DLD1 (cell line): ENCODE measurements around the gene VSX2.
"Not testable (repeated sequence)": the region's sequence is repeated elsewhere in the genome, so short reads cannot be mapped to it uniquely, and the experiment has no call there.

Experiments used
- in situ Hi-C: cut with HindIII; loops from 2 replicates; pipeline ENCODE4 v1.10.0; 2017; ENCODE audit warnings: low sequenced_read_pairs

VSX2 gene

DNA sequence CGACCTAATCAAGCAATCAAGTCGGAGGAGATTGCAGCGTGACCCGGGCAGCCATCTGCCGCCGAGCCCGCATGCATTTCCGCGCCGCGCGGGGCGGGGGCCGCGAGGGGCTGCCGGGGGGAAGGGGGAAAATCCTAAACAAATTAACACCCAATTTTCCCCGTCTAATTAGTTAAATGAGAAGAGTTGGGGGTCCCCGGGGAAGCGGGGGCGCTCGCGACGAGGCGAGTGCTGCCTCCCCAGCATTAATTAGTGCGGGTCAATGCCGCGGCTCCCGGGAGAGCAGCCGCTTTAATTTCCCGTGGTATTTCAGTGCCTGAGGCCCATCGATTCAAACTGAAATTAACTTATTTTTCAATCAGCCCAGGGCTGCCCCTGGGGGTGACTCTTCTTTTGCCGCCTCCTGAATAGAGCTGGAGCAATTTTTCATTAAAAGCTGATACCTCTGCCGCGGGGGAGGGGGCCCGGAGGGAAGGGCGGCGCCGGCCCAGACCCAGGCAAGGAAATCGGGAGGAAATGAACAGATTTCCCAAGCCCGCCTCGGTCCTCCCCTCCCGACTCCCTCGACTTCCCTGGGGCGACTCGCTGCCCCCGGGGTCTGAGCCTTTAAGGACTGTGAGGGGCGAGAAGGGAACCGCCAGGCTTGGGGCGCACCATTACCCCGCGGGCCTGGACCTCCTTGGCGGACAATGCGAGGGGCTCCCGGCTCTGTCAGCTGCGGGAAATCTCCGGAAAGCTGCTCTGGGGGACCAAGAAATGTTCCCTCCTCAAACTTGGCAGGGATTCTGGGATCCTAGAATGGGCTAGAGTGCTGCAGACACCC, 18.9 kb downstream of the VSX2 start:
- in situ Hi-C loops: no loop called here

DNA sequence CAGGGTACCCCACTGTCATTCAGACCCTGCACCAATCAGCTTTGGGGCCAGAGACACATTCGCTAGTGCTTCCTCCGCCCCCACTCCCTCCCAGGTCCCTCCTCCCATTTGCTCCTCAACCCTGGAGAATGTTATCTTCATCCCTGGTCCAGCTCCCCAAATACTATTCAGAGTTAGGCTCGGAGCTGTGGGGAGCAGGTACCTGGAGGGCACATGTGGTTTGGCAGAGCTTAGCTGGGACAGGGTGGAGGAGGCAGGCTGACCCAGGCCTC, 19.5 kb downstream of the VSX2 start:
- in situ Hi-C loops: no loop called here

DNA sequence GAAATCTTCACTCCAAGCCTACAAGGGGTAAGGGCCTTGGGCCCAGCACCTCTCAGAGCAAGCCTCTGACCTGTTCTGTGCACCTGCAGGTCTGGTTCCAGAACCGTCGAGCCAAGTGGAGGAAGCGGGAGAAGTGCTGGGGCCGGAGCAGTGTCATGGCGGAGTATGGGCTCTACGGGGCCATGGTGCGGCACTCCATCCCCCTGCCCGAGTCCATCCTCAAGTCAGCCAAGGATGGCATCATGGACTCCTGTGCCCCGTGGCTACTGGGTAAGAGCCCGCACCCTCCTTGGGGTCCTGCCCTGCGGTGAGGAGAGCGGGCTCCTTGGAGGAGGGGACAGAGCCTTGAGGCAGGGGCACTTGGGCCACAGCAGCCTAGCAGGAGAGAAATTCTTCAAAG, 20.3 kb downstream of the VSX2 start:
- in situ Hi-C loops: no loop called here

DNA sequence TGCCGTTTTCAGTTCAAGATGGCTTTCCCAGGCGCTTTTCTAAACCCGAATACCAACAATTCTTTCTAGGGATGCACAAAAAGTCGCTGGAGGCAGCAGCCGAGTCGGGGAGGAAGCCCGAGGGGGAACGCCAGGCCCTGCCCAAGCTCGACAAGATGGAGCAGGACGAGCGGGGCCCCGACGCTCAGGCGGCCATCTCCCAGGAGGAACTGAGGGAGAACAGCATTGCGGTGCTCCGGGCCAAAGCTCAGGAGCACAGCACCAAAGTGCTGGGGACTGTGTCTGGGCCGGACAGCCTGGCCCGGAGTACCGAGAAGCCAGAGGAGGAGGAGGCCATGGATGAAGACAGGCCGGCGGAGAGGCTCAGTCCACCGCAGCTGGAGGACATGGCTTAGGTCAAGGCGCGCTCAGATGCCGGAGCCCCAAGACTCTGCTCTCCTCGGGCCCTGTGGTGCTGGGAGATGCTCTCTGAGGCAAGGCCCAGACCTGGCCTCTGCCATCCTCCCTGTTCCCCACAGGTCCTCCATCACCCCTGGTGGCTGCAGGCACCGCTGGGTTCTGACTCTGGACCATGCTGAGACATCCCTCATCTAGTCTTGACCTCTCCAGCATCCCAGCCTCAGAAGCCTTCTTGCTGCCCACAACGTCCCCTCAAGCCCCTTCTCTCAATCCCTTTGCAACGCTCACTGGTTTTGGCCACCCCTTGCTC, 21.4 kb downstream of the VSX2 start:
- in situ Hi-C loops: no loop called here

DNA sequence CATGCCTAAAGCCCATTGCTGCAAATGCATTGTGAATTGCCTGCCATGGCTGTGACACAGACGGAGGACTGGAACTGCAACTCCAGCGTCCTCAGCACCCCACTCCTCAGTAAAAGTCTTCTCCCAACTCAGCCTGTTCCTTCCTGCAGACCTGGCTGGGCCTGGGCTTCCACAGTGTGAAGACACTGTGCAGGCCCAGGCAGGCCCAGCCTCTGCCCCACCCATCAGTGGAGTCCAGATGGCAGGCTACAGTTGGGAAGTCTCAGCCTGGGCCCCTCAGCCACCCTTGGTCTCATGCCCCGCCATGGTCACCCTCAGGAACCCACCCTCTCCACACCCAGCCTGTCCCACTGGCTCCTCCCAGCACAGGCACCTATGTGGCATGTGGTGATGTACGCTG, 22.0 kb downstream of the VSX2 start:
- in situ Hi-C loops: no loop called here

DNA sequence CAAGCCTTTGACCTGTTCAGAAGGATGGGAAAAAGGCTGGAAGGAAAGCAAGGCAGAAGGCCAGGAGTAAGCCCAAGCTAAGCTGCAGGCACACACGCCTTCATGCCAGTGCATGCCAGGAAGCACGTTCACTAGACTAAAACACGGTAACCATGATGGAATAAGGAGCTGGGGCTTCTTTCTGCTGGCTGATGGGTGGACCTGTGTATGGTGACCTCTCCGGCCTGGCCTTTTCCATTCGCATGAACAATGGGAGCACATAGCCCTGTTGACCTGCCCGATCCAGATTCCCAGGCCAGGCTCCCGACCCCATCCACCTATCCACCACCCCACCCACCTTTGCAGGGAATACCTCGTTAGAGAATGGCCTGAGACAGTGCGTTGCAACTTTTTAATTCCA, 22.8 kb downstream of the VSX2 start:
- in situ Hi-C loops: no loop called here

DNA sequence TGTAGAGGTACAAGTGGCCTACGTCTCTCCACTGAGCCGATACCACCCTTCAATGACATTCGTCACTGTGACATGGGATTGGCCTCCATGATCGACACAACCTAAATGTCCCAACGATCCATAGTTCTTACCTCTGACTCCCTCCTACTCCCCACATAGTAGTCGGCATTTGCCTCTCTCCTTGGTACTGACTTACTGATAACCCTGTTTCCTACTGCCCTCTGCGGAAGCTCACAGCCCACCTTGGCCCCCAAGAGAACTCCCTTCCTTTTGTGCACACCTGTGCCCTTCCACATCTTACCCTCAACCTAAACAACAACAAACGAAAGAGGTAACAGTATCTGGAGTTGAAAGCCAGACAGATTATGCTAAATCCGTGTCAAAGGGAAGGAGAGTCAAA, 23.9 kb downstream of the VSX2 start:
- in situ Hi-C loops: no loop called here

DNA sequence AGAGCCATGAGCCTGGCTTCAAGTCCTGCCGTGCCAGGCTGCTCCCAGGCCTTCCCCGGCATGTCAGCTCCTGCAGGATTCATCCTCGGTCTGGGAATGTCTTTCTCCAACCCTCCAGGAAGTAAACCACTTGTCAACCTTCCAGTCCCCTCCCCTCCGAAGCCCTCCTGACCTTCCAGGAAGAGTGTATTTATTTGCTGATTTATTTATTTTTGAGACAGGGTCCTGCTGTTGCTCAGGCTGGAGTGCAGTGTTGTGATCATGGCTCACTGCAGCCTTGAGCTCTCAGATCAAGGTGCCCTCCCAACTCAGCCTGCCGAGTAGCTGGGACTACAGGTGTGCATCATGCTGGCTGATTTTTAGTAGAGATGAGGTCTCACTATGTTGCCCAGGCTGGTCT, 24.7 kb downstream of the VSX2 start:
- in situ Hi-C loops: no loop called here

DNA sequence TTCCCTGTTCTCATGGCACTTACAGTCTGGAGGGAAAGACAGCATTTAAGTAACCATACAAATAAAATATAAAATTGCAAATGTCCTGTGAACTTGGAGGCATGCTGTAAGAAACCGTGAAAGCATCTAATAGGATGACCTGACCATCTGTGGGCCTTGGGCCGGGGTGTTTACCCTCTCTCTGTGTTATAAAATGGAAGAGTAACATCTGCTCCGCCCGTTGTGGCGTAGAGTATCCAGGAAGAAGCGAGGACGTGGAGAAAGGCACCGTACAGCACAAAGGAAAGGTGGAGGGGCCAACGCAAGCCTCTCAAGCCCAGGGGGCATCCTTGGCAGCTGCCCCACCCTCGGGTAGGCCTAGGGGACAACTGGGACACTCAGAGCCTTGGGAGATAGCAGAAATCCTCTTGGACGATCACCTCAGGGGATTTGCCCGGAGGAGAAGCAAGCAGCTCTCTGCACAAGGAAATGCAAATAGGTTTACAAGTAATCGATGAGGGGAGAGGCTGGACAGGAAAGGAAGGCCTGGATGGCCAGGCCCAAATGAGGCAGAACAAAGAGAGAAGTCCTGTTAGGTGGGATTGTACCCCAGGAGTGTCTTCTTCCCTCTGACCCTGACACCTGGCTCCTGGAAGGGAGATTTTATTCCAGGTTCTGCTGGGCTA, 26.2 kb downstream of the VSX2 start:
- in situ Hi-C loops: no loop called here

DNA sequence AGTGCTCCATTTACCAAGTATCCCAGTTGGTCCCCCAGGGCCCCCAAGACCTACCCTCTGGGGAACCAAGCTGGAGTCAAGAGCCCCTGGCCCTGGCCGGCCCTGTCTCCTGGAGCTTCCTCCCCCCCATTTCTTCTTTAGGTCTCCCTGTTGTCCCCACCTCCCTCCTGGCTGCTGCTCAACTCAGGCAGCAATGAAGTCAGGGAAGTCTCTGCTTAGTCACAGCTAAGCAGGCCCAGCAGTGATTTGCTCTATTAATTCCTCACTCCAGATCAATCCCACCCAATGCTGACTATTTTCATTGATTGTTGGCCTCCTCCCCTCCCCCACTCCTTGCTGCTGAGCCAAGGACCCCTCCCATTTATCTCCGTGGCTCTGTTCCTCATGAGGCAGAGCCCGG, 28.3 kb downstream of the VSX2 start:
- in situ Hi-C loops: no loop called here

DNA sequence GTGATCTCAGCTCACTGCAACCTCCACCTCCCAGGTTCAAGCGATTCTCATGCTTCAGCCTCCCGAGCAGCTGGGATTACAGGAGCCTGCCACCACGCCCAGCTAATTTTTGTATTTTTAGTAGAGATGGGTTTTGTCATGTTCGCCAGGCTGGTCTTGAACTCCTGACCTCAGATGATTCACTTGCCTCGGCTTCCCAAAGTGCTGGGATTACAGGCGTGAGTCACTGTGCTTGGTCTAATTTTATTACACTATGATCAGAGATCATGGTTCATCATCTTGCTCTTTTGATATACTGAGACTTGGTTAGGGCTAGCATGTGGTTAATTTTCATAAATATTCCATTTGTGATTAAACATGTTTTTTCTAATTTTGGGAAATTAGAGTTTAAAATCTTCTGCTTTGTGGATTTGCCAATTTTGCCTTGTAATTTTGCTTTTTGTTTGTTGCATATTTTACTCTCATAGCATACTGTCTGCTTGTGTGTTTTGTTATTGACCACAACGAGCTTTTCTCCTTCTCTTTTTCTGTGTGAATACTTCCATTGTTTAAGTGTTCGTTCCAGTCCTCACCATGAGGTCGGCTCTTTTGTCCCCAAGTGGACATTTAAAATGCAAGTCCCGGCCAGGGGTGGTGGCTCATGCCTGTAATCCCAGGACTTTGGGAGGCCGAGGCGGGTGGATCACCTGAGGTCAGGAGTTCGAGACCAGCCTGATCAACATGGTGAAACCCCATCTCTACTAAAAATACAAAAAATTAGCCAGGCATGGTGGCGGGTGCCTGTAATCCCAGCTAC, 31.3 kb downstream of the VSX2 start:
- in situ Hi-C loops: not testable (repeated sequence)

DNA sequence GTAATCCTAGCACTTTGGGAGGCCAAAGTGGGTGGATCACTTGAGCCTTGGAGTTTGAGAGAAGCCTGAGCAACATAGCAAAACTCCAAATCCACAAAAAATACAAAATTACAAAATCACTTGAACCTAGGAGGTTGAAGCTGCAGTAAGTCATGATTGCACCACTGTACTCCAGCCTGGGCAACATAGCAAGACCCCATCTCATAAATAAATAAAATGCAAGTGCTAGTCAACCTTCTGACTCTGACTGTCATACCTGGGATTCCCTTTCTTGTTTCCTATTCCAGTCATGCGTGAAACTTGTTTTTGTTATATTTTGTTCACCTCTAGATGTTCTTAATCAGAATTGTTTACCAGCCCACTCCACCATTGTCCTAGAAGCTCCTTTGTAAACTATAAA, 32.1 kb downstream of the VSX2 start:
- in situ Hi-C loops: no loop called here

DNA sequence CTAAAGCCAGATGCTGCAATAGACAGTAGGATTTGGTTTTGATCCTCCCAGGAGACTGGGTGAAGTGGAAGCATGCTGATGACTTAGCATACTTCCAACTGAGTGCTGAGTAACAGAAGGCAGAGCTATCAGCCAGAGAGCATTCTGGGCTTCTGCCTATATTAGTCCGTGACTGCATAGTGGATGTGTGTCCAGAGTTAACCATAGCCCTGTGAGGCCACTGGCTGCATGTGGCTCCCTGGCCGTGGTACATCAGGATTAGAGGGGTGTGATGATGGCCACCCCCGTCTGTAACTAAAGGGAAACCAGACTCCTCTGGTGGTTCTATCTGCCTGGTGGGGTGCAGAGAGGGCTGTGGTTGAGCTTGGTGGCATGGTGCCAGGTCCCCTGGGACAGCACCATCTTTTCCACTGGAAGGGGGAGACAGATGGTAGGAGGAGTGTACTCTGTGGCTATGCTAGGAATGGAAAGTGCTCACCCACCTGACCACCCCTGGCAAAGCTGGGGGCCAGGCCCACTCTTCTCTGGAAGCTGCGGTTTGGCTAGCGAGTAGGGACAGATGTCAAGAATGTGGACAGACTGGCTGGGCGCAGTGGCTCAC, 36.1 kb downstream of the VSX2 start:
- in situ Hi-C loops: no loop called here

DNA sequence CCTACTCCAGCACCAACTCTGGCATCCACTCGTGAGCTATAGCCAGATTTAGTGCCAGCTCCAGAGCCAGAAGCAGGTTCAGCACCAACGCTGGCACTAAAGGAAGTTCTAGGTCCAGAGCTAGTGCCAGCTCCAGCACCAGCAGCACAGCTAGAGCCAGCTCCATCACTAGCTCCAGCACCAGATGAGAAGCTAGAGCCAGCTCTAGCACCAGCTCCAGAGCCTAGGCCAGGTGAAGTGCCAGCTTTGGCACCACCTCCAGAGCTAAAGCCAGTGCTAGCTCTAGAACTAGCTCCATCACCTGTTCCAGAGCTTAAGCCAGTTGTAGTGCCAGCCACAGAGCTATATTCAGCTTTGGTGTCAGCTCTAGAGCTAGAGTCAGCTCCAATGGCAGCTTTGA, 38.8 kb downstream of the VSX2 start:
- in situ Hi-C loops: no loop called here

DNA sequence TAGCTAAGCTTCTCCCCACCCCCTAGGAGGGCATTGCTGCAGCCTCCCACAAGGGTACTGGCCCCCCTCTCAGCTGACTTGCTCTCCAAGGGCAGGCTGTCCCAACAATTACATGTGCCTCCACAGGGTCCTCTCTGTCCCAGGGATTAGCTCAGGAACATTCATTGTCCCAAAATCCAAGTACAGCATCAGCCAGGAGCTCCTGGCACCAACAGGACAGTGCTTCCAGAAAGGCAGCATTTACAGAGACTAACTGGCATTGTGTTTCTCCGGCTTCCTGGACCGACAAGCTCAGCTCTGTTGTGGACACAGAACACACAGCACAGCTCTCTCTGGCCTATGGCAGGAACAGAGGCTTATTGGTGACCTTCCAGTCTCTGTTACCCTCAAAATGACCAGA, 41.8 kb downstream of the VSX2 start:
- in situ Hi-C loops: no loop called here

DNA sequence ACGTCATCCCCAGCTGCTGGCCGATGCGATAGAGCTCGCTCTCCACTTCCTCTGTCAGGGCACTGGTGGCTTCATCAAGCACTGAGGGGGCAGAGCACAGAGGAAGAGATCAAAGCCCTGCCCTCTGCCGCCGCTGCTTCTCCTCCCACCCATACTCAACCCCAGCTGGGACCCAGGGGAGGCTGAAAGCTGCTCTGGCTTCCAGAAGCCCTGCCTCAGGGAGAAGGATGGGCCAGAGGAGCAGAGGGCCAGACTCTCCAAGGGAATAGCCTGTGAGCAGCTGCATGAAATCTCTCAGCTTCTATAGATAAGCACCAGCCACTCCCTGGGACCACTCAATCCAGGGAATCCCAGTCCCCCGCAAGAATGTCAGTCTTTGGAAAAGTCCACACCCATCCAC, 47.5 kb downstream of the VSX2 start:
- in situ Hi-C loops: no loop called here

DNA sequence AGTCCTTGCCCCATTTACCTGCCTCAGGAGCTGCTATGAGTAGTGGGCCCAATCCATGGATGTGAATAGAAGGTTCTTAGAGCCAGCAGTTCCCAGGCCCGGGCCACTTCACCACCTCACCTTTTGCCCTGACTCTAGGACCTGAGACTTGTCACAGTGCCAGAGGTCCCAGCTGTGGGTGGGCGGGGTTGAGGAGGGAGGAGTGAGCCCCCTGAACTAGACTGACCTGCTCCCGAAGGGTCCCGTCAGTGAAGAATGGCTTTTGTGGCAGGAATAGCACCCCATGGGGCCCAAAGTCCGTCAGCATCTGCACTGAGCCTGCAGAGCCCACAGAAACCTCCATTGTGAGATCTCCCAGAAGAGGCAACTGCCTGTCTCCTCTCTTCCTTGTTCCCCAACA, 50.6 kb downstream of the VSX2 start:
- in situ Hi-C loops: loop anchor here (5.0 to 10.0 kb wide), 2 partner anchors 65 to 222 kb away; no protein-coding TSS in a partner anchor

DNA sequence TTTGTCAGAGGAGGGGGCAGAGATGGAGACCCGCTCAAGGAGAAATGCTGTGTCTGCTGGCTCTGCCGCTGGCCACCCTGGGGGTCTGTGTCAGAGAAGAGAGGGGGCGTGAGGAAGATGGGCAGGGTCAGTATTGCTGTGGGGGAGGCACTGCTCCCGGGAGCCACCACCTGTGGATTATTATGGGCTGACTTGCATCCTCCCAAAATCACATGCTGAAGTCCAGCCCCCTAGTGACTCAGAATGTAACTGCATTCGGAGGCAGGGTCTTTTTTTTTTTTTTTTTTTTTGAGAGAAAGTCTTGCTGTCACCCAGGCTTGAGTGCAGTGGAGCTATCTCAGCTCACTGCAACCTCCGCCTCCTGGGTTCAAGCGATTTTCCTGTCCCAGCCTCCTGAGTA, 51.2 kb downstream of the VSX2 start:
- in situ Hi-C loops: loop anchor here (5.0 to 10.0 kb wide), 2 partner anchors 64 to 222 kb away; no protein-coding TSS in a partner anchor

DNA sequence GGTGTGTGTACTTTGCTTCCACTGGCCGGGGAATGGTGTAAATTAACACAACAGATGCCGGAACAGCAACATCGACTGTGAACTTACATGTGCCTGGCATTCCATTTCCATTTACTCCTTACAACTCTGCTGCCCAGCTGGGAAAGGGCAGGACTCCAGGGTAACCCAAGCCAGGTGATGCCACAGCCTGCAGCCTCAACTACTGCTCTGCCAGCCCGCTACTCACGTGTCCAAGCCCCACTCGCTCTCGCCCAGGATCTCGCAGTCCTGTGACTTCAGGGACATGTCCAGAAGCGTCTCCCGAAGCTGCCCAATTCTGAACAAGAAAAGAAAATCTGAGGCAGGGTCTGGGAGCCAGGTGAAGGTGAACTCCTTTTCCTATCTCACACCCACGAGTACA, 52.8 kb downstream of the VSX2 start:
- in situ Hi-C loops: loop anchor here (5.0 to 10.0 kb wide), 2 partner anchors 63 to 220 kb away; no protein-coding TSS in a partner anchor

DNA sequence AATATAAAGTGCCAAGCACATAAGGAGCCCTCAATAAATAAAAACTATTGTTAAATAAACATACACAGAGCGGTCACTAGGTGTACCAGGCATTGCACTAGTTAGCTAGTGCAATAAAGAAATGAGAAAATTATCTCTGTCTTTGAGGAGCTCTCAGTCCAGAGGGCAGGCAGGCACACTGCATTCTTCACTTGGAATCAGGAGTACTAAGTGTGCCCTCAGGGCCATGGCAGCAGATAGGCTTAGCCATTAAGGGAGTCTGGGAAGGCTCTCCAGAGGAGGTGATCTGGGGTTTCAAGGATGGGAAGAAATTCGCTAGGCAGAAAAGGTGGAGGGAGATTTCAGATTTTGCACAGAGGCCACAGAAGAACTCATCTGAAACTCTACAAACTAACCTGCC, 54.4 kb downstream of the VSX2 start:
- in situ Hi-C loops: loop anchor here (5.0 to 10.0 kb wide), 2 partner anchors 61 to 219 kb away; no protein-coding TSS in a partner anchor

DNA sequence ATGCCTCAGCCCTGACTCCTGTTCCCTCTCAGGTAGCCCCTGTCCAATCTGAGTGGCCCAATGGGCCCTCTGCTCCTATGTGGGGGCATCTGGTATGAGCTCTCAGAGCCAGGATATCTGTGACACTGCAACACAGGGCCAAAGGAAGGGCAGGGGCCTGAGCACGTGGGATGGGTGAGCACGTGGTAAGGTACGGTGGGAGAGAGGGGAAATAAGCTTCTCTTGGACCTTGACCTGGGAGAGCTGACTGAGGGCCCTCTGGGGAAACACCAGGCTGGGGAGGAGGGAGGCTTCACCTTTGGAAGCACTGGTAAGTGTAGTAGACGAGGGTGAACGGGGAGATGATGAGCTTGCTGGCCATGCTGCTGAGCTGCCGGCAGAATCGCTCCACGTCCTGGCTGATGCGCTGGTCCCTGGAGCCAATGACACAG, 56.8 kb downstream of the VSX2 start:
- in situ Hi-C loops: loop anchor here (10.0 kb wide), 1 partner anchor 59 kb away; no protein-coding TSS in a partner anchor
